Islet of Langerhans (tissue), 1 donor: ENCODE results near the gene NR5A1.

Experiments used
- FAIRE-seq: peaks from one replicate; lab custom pipeline; 2011; peaks lifted over from hg19 to GRCh38; lab: Jason Lieb, UNC

NR5A1 gene

DNA sequence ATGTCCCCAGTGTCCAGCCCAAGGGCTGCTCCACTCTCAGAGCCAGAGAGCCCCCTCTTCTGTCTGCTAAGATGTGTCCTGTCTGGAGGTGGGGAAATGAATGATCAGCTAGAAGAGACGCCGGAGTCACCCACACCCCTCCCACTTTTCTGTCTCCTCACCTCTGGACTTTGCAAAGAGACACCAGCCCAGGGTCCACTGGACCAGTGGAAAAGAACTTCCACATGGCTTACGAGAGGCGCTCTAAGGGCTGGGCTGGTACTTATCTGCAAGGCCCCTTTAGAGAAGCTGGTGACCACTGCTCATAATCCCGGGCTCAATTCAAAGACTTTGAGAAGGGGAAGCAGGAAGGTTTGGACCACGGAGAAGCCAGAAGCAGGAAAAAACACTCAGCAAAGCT is 9.2 kb downstream of the NR5A1 start:
- no peak for FAIRE-seq

DNA sequence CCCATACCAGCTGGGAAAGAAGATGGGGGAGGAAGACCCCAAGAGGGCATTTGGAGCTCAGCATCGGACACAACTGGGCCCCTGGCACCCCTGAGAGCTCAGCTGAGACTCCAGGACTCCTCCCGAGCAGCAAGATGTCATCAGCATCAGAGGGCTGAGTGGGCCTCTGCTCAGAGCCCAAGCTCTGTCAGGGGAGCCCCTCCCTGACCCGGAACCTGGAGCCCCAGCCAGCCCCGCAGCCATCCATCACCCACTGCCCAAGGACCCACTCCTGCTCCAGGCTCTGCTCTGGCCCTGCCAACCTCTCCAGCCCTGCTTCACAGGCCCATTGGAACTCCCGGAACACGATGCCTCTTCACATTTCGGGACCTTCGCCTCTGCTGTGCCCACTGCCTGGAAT is 9.8 kb downstream of the NR5A1 start:
- FAIRE-seq, result no peak

DNA sequence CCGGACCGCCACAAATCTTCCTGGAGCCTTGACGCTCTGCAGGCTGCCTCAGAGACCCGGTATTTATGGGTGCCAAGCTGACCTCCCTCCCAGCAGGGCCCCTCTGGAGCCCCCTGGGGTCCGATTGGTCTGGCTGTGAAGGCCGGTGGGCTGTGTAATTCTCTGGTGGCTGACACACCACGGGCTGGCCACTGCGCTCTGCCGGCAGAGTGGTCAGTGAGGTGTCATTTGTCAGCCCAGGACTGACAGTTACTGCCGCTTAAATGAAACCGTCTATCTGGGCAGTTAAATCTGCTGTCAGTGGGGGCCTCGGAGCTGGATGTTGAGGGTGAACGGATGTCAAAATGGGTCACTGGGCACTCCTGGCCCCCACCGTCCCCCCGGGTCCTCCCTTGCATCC is 10.7 kb downstream of the NR5A1 start:
- FAIRE-seq, result no peak

DNA sequence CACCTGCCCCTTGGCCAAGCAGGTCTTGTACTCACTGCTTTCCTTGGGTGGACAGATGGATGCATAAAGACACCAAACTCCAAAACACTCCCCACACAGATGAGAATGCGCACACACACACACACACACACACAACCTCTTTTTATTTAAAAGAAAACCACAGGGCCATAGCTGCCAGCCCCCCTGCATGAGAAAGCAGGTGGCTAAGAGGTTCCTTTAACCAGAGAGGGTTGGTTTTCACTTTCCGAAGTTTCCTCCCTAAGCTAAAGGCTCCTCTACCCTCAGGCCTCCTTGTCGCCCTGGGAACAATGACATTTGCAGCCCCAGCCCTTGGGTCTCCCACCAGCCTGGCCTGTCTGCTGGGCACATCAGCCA is 11.1 kb downstream of the NR5A1 start:
- no peak for FAIRE-seq

DNA sequence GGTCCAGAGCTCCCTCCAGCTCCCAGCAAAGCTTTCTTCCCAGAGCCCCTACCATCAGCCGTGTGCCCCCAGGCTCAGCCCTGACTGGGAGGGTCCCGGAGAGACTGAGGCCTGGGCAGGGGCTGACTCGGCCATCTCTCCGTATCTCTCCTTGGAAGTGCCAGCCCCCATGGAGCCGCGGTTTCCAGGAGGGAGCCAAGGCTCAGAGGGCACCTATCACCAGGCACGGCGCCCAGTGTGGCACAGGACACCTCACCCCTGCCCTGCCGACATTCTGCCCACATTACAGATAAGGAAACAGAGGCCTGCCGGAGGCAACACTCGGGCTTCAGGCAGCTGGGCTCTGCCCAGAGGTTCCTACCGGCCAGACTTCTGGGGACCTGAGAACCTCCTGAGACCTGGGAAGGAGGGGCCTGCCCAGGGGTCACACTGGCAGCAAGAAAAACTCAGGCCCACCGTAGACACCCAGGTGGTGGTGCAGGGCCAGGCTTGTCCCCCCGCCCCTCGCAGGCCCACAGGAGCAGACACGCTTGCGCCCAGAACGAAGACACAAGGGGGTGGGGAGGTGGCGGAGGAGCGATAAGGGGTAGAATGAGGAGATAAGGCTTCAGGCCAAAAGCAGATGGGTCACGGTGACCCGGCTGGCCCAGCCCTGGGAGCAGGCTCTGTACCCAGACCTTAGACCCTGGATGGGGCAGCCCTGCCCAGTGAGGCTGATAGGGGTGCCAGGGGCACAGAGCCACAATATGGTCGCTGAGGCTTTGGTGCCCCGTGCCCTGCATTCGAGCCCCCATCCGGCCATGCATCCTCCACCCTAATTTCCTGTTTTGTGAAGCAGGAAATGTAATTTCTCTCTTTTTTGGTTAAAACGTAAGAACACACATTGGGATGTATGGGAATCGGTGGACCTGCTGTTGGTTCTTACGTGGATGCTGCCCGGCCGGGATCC is 11.8 kb downstream of the NR5A1 start:
- FAIRE-seq, result no peak

DNA sequence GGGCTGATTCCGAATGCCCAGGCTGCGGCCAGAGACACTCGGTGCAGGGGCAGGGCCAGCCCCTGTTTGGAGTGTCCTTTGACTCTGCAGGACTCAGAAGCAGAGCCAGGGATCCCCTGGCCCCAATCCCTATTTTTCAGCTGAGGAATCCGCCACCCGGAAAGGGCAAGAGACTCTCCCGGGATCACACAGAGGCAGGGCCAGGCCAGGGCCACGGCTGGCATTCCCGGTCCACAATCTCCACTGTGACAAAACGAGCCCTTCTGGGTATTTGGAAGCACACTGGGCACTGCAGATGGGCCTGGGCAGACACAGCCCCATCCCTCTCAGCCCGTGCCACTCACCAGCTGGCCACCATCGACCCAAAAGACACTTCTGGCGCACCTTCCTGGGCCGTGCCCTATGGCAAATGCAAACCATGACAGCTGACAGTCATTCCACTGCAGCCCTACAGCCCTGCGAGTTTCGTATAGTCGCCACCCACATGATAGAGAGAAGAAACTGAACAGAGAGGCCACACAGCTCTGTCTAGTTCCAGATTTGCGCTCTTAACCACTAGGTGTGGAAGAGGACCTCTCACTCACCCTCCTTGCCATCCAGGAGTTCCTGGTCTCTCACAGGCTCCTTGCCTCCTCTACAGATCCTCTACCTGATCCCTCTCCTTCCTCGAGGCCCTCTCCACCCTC is 13.3 kb downstream of the NR5A1 start:
- FAIRE-seq, result no peak

DNA sequence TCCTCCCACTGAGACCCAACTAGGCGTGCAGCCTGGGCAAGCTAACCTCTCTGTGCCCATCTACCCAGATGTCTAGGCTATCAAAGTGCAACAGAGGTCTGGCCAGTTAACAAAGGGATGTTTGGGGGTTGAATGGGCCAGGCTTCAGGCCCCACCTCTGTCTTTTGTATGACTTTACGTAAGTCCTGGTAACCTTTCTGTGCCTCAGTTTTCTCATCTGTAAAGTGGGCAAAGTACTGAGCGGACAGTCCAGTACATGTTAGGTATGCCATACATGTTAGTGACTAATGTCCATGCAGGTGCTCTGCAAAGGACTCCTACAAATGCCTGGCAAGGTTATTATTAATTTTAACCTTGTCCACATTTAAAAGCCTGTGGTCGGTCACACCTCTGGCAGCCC is 14.0 kb downstream of the NR5A1 start:
- no peak for FAIRE-seq

DNA sequence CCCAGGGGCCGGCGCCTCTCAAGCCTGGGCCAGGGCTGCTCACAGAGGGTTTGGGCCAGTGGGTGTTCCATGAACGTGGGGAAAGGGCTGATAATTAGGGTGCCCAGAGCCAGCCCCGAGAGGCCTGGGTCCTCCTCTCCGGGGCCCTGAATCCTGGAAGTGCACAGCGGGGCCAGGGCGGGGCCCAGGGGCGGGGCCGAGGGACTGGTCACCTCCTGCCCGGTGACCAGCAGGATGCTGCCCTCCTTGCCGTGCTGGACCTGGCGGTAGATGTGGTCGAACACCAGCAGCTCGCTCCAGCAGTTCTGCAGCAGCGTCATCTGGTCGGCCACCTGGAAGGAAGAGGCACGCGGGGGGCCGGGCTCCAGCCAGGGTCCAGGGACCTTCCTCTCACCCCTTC is 14.4 kb downstream of the NR5A1 start:
- FAIRE-seq, result no peak

DNA sequence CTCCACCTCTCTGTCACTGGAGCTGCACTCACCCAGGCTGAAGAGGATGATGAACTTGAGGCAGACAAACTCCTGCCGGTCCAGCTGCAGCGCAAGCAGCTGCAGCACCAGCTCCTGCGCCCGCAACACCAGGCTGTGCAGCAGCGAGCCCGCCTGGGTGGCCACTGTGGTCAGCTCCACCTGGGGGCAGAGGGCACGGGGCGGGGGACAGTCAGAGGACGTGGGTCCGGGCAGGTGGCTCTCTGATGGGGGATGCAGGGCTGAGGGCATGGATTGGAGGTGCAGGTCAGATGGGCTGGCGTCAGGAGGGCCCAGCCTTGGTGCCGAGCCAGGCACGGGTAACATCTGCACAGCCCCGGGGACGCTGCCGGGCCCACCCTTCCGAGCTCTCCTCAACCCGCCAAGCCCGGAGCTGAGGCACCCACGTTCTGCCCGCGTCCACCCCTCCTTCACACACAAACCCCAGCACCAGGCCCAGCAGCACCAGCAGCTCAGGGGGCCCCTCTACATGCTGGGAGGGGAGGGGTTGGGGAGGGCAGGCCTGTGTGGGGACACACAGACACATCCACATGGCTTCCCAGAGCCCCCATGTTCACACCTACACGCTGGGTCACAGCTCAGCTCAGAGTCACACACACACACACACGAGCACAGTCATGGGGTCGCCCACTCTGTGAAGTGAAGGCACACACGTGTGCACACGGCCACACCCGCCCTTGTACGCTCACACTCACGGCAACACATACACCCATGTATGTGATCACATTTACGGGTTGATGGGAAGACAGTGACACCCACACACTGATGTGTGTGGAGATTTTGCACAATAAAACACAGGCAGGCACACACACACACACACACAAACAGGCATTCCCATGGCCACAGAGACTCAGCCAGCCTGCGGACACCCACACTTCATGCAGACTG is 15.9 kb downstream of the NR5A1 start:
- FAIRE-seq, result no peak

DNA sequence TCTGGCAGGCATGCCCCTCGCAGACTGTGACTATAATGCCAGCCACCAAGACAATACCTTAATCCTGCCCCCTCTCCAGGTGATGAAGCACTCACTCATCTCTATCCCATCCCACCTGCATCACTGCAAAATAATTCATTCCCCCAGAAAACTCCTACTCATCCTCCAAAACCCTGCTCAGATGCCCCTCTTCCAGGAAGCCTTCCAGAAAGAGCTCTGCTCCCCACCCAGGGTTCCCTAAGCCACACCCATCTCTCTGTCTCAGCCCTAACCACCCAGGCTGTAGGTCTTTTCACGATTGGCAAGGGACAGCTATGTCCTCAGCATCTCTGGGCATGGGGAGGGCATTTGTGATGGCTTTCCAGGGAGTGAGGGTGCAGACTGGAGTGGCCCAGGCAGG is 17.2 kb downstream of the NR5A1 start:
- FAIRE-seq, result no peak

DNA sequence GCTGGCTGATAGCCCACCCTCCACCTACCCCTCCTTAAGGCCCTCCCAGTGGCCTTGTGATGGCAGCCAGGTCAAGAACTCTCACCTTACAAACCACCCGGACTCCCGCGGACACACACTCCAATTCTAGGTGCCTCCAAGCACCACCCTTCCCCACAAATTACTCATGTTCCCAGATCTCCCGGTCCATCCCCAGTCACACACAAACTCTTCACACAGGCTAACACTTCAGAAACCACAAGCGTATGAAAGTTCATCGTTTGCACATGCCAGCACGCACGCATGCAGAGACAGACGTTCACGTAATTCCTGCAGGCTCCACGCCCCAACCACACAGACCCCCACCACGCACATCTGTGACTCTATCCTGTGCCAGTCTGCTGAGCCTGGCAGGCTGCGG is 18.0 kb downstream of the NR5A1 start:
- no peak for FAIRE-seq

DNA sequence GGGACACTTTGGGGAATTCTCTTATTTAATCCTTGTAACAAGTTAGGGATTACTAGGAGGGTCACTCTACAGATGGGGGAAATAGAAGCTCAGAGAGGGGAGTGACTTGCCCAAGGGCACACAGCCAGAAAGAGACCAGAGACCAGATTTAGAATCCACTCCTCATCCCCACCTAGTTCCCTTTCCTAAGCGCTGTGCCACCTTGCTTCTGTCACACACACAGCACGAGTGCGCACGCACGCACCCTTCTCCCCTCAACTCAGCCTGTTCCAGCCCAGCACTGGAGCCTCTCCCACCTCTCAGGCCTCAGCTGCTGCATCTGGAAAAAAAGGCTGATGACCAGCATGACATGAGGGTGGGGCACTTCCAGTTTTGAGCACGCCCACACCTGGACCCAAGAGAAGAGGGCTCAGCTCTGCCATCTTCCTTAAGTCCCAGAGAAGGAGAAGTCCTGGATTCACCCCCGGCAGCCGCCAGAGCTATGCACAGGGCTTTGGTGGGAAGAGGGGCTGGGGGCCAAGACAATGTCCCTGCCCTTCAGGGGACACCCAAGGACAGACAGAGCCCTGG is 18.5 kb downstream of the NR5A1 start:
- FAIRE-seq, result no peak

DNA sequence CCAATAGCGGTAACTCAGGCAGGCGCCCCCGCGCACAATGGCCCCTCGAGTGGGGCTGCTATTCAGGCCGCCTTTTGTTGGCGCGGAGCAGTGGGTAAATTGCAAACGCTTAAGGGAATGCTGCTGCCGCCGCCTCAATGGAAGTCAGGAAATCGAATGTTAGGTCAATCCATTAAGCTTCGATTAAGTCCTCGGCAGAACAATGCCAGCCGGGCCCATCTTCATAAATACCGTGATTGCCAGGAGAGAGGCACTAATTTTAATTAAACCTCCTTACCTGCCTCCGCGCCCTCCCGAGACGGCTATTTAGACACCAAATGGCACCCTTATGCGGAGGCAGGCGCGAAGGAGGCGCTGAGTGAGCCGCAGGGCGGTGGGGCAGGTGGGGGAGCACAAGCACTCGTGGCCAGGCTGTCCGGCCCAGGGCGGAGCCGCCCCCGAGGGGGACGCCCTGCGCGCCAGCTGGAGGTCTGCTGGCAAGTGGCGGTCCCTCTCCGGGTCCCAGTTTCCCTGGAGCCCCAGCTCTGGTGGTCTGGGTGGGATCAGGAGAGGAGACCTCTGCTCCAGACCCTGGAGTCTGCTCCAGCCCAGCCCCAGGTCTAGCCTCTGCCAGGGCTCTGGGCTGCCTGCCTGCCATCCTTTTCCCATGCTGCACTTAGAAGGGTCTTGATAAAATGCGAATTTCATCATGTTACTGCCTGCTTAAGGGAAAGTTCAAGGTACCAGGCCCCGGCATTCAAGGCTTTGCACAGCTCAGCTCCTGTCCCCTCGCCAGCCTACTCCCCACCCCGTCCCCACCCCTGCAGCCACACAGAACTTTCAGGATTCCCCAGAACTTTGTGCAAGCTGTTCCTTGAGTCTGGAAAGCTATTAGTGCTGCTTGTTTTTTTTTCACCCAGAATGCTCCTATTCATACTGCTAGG is 19.7 kb downstream of the NR5A1 start:
- no peak for FAIRE-seq

DNA sequence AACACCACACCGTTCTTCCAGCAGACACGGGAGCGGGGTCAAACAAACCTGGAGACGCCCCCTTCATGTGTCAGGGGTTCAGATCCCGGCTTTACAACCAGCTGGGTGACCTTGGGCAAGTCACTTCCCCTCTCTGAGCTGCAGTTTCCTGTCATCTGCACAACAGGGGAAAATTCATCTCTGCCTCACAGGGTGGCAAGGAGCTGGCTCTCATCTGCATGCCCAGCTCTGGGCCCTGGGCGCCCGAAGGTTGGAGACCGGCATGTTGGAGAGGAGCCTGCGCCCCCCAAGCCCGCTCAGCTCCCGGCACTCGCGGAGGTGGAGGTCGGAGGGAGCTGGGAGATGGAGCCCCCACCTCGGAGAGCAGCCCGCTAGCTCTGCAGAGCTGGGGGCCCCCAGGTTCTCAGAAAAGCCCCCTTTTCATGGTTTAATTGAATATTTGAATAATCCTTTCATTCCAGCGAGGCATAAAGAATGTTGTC is 20.4 kb downstream of the NR5A1 start:
- no peak for FAIRE-seq

DNA sequence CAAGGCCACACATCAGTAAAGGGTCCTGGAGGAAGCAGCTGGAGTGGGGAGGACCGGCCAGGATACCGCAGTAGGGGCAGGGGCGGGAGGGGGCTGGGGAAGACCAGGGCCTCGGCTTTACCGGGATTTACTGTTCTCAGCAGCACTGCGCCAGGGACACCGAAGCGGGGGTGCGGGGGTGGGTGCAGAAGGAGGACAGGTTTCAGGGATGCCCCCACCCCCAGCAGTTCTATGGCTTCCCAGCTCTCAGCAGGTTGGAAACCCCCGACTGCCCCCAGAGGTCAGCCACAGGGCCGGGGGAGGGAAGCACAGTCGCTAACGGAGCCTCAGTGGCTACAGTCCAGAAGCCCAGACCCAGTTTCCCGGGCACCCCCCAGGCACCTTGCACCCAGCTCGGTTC is 21.3 kb downstream of the NR5A1 start:
- FAIRE-seq, result no peak

DNA sequence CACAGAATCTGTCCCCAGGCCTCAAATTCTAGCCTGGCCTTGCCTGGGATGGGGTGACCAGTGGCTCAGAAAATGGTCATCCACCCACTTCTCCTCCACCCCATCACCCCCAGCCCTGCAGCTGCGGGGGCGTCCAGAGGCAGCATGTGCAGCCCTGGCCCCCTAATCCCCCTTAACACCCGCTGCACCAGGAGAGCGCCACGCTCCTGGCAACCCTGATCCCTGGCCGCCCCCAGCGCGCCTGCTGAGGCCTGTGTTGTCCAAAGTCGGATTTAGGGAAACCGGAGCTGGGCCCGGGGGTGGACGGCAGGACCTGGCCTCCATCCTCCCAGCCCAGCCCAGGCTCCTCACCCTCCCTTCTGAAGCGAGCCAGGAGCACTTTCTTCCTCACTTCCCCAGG is 22.0 kb downstream of the NR5A1 start:
- no peak for FAIRE-seq

DNA sequence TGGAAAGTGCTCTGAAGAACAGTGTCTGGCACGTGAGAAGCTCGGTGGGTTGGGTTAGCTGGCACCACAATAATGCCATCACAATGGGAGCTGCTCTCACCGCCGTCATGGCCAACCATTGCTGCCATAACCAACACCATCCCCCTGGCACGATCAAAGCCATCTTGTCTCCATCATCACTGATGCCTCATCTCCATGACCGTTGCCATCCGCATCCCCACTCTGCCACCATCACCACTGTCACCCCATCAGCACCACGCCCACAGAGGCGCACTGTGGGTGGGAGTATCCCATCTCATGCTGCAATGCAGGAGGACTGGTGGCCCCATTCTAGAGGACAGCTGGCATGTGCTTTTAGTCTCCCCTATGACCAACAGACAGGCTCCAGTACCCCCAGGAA is 23.7 kb downstream of the NR5A1 start:
- no peak for FAIRE-seq

DNA sequence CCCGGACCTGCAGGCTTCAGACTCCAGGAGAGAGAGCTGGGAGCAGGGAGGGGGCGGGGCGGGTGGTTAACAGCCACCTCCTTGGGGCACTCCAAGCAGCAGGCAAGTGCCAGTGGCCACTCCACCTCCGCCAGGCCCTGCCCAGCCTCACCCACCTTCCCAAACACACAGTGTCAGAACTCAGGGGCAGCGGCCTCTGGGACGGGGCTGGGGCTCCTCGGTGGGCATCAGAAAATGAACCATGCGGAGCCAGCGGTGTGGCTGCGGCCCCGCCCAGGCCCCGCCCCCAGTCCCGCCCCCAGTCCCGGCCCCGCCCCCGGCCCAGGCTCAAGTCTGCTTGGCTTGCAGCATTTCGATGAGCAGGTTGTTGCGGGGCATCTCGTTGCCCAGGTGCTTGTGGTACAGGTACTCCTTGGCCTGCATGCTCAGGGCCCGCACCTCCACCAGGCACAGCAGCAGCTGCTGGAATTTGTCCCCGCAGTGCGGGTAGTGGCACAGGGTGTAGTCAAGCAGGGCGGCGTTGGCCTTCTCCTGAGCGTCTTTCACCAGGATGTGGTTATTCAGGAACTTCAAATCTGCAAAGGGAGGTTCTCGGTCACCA is 24.7 kb downstream of the NR5A1 start:
- no peak for FAIRE-seq

DNA sequence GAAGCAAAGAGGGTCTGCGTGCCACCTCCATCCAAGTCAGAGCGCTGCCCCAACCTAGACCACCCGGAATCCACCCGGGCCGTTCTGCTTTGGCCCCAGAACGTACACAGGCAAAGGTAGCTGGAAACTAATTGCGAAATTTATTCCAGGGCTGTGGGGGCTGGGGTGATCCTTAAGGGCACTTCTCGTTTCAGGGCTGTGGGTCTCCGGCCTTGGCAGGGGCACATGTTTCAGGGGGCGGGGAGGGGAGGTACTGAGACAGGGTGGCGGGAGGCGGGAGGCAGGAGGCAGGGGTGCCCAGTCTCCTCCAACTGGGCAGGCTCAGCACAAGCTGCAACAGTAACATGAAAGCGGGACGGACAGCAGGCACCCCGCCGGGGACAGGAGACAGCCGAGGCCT is 26.1 kb downstream of the NR5A1 start:
- no peak for FAIRE-seq

DNA sequence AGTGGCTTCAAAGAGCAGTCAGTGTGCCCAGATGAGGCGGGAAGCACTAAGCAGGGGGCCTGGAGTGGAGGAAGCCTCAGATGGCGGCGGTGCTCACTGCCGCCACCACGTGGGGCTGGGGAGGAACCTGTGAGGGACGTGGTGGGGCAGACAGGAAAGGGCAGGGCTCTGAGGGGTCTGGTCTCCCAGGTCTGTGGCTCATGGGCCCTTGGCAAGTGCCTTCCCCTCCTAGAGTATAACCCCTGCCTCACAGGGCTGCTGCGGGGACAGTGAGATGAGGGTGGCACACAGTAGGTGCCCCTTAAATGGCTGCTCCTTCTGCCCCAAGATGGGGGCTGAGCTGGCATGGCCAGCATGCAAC is 26.6 kb downstream of the NR5A1 start:
- FAIRE-seq, result no peak
